BLaER1 (cell line): ENCODE results near the gene STRIP2.
"Not testable (repeated sequence)": the region's sequence is repeated elsewhere in the genome, so short reads cannot be mapped to it uniquely, and the experiment has no call there.

Source experiments
- H3K27ac ChIP-seq: shearing (Covaris generic); formaldehyde crosslinking; 2 replicates; pipeline ENCODE4 v1.8.1; 2022
- H3K27me3 ChIP-seq: shearing (Covaris generic); formaldehyde crosslinking; 2 replicates; pipeline ENCODE4 v1.8.1; 2022
- H3K36me3 ChIP-seq: shearing (Covaris generic); formaldehyde crosslinking; 2 replicates; pipeline ENCODE4 v1.8.1; 2022
- H3K4me1 ChIP-seq: shearing (Covaris generic); formaldehyde crosslinking; 2 replicates; pipeline ENCODE4 v1.8.1; 2022
- H3K4me2 ChIP-seq: shearing (Covaris generic); formaldehyde crosslinking; 2 replicates; pipeline ENCODE4 v1.8.1; 2022
- H3K4me3 ChIP-seq: shearing (Covaris generic); formaldehyde crosslinking; 2 replicates; pipeline ENCODE4 v1.8.1; 2022
- H3K9ac ChIP-seq: shearing (Covaris generic); formaldehyde crosslinking; 2 replicates; pipeline ENCODE4 v1.8.1; 2022
- H3K9me3 ChIP-seq: shearing (Covaris generic); formaldehyde crosslinking; 2 replicates; pipeline ENCODE4 v1.8.1; 2022
- H4K20me1 ChIP-seq: shearing (Covaris generic); formaldehyde crosslinking; 2 replicates; pipeline ENCODE4 v1.8.1; 2022
- Cebpa-rat ChIP-seq: shearing (Covaris generic); IDR thresholded peaks from 2 replicates; pipeline ENCODE4 v1.8.1; 2022

The STRIP2 gene

DNA sequence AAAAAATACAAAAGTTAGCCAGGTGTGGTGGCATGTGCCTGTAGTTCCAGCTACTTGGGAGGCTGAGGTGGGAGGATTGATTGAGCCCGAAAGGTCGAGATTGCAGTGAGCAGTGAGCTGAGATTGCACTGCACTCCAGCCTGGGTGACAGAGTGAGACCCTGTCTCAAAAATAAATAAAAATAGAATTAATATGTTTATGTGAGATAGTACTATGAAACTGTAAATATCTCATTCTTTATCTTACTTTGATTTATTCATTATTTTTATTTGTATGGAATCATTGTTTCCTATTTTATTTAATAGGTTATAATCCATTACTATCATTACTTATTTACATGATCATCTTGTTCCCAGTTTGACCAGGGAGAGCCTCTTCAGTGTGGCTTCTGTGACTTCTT, 41.0 kb upstream of the STRIP2 start:
- TF ChIP-seq Cebpa-rat, result no peak
- no peak overlapping the region for H3K9ac ChIP-seq
- H3K4me3 ChIP-seq, result no peak overlapping the region
- no peaks in the 10 kb centered on the region for H4K20me1 ChIP-seq
- H3K9me3 ChIP-seq, result no peaks in the 10 kb centered on the region
- no peaks in the 10 kb centered on the region for H3K27me3 ChIP-seq
- no peak overlapping the region for H3K27ac ChIP-seq
- peaks cover 26% of the 10 kb centered on the region for H3K36me3 ChIP-seq
- no peaks in the 10 kb centered on the region for H3K4me1 ChIP-seq
- H3K4me2 ChIP-seq, result no peak overlapping the region

DNA sequence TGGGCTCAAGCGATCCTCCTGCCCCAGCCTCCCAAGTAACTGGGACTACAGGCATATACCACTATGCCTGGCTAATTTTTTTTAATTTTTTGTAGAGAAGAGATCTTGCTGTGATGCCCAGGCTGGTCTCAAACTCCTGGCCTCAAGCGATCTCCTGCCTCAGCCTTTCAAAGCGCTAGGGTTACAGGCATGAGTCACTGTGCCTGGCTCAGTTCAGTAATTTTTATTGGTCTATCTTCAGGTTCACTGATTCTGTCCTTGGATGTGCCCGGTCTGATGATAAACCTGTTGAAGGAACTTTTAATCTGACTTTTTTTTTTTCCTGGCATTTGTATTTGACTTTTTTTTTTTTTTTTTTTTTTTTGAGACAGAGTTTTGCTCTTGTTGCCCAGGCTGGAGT, 40.1 kb upstream of the STRIP2 start:
- H3K27me3 ChIP-seq, result no peaks in the 10 kb centered on the region
- no peaks in the 10 kb centered on the region for H3K4me1 ChIP-seq
- H3K9me3 ChIP-seq, result no peaks in the 10 kb centered on the region
- H3K4me2 ChIP-seq, result no peak overlapping the region
- no peak overlapping the region for H3K9ac ChIP-seq
- no peak overlapping the region for H3K4me3 ChIP-seq
- H3K27ac ChIP-seq, result no peak overlapping the region
- TF ChIP-seq Cebpa-rat, result no peak
- H4K20me1 ChIP-seq, result no peaks in the 10 kb centered on the region
- peaks cover 26% of the 10 kb centered on the region for H3K36me3 ChIP-seq

DNA sequence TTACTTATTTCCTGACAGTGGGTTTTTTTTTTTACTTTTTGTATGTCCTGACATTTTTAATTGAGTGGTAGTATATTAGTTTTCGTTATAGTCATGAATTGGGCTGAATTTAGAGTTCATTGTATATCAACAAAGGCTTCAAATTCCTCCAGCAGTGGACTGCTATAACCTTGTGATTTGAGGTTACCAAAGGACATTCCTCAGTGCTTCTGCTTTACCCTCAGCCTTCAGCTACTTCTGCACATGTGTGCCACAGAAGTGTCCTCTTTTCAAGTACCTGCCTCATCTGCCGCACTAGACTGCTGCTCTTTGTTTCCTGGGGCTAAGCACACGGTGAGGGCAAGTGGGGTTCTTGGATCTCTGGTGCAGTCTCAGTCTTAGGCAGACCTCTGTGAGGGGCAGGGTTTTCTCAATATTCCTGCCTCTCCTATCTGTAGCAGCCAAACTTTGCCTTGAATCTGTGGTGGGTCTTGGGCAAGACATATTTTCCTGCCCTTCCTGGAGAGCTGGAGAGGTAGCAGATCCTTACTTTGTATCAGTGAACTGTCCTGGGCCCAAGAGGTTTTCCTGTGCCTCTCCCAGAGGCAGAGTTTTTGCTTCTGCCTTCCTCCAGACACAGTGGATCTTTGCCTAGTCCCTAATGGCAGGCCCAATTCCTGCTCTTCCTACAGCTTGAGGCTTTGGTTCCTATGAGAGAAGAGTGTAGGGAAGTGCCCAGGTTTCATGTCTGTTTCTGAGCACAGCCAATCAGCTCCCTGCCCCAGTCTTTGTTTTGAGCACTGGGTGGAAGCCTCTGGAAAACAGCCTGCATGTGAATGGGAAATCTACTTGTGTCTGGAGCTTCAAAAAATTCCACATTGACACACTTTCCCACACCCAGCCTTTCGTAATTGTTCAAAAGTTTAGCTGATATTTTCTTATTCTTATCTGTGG, 39.0 kb upstream of the STRIP2 start:
- Histone ChIP-seq H3K4me2 (no peak overlapping the region), H3K36me3 (peaks cover 25% of the 10 kb centered on the region), H3K4me1 (no peaks in the 10 kb centered on the region), H3K9me3 (no peaks in the 10 kb centered on the region), H3K27ac (no peak overlapping the region), H3K27me3 (no peaks in the 10 kb centered on the region), H4K20me1 (no peaks in the 10 kb centered on the region), H3K9ac (no peak overlapping the region), H3K4me3 (no peak overlapping the region)
- no peak for TF ChIP-seq Cebpa-rat

DNA sequence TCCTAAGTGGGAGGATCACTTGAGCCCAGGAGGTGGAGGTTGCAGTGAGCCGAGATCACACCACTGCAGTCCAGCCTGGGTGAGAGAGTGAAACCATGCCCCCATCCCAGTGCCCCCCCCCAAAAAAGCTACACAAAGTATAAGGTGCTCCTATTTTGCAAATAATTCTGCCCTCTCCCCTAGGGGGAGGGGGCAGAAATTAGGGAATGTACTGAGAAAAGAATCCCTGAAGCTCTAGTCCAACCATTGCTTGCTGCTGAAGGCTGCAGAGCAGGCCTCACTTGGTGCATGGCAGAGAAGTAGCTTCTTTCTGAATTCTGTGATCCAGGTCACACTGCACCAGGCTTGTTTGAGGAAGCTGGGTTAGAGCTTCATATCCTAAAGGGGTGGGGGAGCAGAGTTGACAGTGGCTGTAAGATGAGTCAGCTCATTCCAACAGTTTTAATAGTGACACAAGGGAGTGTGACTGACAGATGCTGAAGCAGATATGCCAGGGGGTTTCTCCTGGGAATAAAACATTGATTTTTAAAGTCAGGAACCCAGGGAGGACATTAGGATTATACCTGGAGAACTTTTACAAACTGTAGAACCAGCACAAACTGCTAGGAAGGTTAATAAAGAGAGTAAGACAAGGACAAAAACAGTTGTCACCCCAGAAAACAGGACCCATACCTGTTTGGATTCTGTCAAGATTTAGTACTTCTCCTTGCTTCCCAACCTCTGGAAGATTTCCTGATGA, 32.8 kb upstream of the STRIP2 start:
- Histone ChIP-seq H3K27ac (no peak overlapping the region), H3K9ac (no peak overlapping the region), H3K36me3 (peaks cover 42% of the 10 kb centered on the region), H3K9me3 (no peaks in the 10 kb centered on the region), H3K4me3 (no peak overlapping the region), H3K27me3 (no peaks in the 10 kb centered on the region), H4K20me1 (no peaks in the 10 kb centered on the region), H3K4me1 (no peaks in the 10 kb centered on the region), H3K4me2 (no peak overlapping the region)
- TF ChIP-seq Cebpa-rat, result no peak

DNA sequence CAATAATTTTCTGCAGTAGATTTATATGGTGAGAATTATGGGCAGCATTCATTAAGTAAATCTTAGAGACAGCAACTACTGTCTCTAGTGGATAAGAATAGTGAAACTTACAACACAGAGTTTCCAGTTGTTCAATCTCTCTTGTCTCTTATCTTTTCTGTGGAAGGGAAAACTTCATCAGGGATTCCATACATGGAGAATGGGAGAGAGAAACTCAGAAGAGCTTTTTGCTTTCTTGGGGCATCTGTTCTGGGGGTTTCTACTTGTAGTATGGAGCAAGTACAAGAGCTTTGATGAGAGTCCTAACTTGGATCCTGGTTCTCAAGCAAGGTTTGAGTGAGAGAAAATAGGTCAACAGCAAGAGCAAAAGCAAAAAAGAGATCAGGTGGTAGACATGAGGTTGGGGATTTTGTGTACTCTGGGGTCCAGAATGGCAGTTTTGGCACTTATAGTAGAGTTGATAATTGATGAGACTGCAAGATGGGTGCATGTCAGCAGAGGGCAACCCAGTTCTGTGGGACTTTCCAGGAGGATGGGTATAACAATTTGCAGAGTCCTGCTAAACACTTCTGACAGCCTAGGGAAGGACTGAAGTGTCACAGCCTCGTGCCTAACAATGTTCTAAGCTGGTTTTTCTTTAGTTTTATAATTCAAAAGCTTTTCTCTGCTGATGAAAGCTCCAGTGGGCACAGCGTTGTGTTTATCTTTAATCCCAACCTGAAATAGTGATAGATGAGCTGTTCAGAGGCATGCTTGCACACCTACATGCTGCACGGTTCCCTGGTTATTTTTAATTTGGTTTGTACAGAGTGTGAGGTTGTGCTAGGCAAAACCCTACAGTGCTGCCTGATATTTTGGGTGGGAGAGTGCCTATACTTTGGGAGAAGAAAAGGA, 32.0 kb upstream of the STRIP2 start:
- Histone ChIP-seq H3K4me1 (no peaks in the 10 kb centered on the region), H3K4me3 (no peak overlapping the region), H3K9me3 (no peaks in the 10 kb centered on the region), H4K20me1 (no peaks in the 10 kb centered on the region), H3K27ac (no peak overlapping the region), H3K27me3 (no peaks in the 10 kb centered on the region), H3K36me3 (peaks cover 49% of the 10 kb centered on the region), H3K4me2 (no peak overlapping the region), H3K9ac (no peak overlapping the region)
- no peak for TF ChIP-seq Cebpa-rat

DNA sequence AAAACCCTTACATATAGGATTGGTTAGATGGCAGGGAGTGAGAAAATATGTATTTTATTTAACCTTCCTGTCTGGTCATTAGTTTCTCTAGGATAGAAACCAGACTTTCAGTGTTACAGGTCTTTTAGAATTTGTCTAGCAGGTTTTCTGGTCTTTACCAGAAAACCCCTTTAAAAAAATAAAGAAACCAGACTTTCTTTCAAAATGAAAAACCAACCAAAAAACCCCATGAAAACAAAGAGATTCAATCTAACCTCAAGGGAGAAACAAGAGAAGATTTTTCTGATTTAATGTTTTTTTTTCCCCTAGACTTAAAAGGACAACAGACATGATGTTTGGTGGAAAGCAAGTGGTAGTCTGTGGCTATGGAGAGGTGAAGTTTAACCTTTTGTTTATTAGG, 28.7 kb upstream of the STRIP2 start:
- Histone ChIP-seq H3K27ac (no peak overlapping the region), H3K4me2 (no peak overlapping the region), H3K4me3 (no peak overlapping the region), H4K20me1 (no peaks in the 10 kb centered on the region), H3K9ac (no peak overlapping the region), H3K36me3 (peaks cover 46% of the 10 kb centered on the region), H3K9me3 (no peaks in the 10 kb centered on the region), H3K27me3 (no peaks in the 10 kb centered on the region), H3K4me1 (no peaks in the 10 kb centered on the region)
- TF ChIP-seq Cebpa-rat, result no peak

DNA sequence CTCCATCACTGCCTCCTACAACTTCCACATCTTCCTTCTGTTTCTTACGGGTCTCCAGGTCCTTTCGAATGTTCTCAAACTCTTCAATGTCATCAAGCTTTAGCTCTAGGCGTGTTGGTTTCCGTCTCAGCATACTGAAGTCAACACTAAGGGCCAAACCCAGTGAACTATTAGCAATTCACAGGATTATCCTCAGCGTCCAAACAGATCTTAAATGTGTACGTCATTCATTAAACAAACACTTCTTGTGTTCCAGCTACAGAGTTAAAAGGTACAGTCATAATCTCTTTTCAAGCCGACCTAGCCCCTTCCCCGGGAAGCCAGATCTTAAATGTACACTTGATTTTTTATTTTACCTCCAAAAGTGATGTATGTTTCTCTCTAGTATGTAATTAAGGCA, 24.0 kb upstream of the STRIP2 start:
- H3K36me3 ChIP-seq, result peaks cover 67% of the 10 kb centered on the region
- H3K4me2 ChIP-seq, H3K27me3 ChIP-seq, H3K9ac ChIP-seq, H4K20me1 ChIP-seq, H3K4me3 ChIP-seq, H3K4me1 ChIP-seq, H3K27ac ChIP-seq: not testable (repeated sequence)
- peaks cover 15% of the 10 kb centered on the region for H3K9me3 ChIP-seq

DNA sequence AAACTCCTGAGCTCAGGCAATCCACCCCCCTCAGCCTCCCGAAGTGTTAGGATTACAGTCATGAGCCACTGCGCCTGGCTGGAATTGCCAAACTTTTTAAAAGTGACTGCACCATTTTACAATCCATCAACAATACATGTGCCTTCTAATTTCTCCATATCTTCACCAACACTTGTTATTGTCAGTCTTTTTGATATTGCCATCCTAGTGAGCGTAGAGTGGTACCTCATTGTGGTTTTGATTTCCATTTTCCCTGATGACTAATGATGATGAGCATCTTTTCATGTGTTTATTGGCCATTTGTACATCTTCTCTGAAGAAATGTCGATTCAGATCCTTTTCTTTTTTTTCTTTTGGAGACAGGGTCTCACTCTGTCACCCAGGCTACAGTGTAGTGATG, 21.7 kb upstream of the STRIP2 start:
- Histone ChIP-seq H3K36me3 (peaks cover 61% of the 10 kb centered on the region), H3K9ac (no peak overlapping the region), H4K20me1 (no peaks in the 10 kb centered on the region), H3K9me3 (peaks cover 15% of the 10 kb centered on the region), H3K4me1 (no peaks in the 10 kb centered on the region), H3K4me2 (no peak overlapping the region), H3K27ac (no peak overlapping the region), H3K27me3 (no peaks in the 10 kb centered on the region), H3K4me3 (no peak overlapping the region)
- no peak for TF ChIP-seq Cebpa-rat

DNA sequence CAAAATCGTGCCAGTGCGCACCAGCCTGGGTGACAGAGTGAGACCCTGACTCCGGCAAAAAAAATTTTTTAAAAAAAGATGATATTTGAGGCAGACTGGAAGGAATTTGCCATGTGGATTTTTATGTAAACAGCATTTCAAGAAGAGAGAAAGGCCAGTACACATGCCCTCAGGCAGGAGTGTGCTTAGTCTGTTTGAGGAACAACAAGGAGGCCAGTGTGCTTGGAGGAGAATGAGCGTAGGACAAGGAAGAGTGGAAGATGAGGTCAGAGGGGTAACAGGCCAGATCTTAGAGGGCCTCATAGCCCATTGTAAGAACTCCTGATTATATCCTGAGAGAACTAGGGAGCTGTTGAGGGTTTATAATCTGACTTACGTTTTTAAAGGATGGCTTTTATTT, 17.2 kb upstream of the STRIP2 start:
- H3K27me3 ChIP-seq, result no peaks in the 10 kb centered on the region
- TF ChIP-seq Cebpa-rat, result no peak
- no peaks in the 10 kb centered on the region for H4K20me1 ChIP-seq
- no peak overlapping the region for H3K4me3 ChIP-seq
- no peak overlapping the region for H3K27ac ChIP-seq
- H3K9ac ChIP-seq, result no peak overlapping the region
- no peaks in the 10 kb centered on the region for H3K4me1 ChIP-seq
- H3K4me2 ChIP-seq, result no peak overlapping the region
- peaks cover 38% of the 10 kb centered on the region for H3K36me3 ChIP-seq
- peaks cover 11% of the 10 kb centered on the region for H3K9me3 ChIP-seq
